IMR-90 (cell line): ENCODE measurements around the gene PRKAG2.

ENCODE experiments used
- CEBPB ChIP-seq: IDR thresholded peaks from 2 replicates; pipeline ENCODE4 v1.6.1; 2012; ENCODE audit warnings: low read depth, low read length, improper control_type of control experiment
- FOS ChIP-seq: fragments of 150-350 bp; IDR thresholded peaks from 2 replicates; pipeline ENCODE4 v1.6.1; 2016; ENCODE audit warnings: low read depth, low read length
- MAFK ChIP-seq: IDR thresholded peaks from 2 replicates; pipeline ENCODE4 v1.6.1; 2012; ENCODE audit warnings: low read depth, low read length, improper control_type of control experiment
- MXI1 ChIP-seq: IDR thresholded peaks from 2 replicates; pipeline ENCODE4 v1.6.1; 2012; ENCODE audit warnings: low read depth, mild to moderate bottlenecking, low read length, moderate library complexity, borderline replicate concordance
- NFE2L2 ChIP-seq: fragments of 150-350 bp; IDR thresholded peaks from 2 replicates; pipeline ENCODE4 v1.6.1; 2016; ENCODE audit warnings: low read depth, mild to moderate bottlenecking, low read length
- POLR2A ChIP-seq: IDR thresholded peaks from 2 replicates; pipeline ENCODE4 v1.6.1; 2012; ENCODE audit warnings: mild to moderate bottlenecking, low read depth, low read length
- RAD21 ChIP-seq: IDR thresholded peaks from 2 replicates; pipeline ENCODE4 v1.6.1; 2012; ENCODE audit warnings: low read length, improper control_type of control experiment
- RCOR1 ChIP-seq: IDR thresholded peaks from 2 replicates; pipeline ENCODE4 v1.6.1; 2012; ENCODE audit warnings: mild to moderate bottlenecking, low read length, improper control_type of control experiment; ENCODE audit not compliant: insufficient replicate concordance
- RFX5 ChIP-seq: IDR thresholded peaks from 2 replicates; pipeline ENCODE4 v1.8.0; 2012; ENCODE audit warnings: low read depth, mild to moderate bottlenecking, low read length, moderate library complexity
- SMC3 ChIP-seq: fragments of 150-350 bp; IDR thresholded peaks from 2 replicates; pipeline ENCODE4 v1.6.1; 2016; ENCODE audit warnings: low read depth, mild to moderate bottlenecking, antibody characterized with exemption, low read length, moderate library complexity
- TF ChIP-seq, protein P1 (sequence below): conservative IDR thresholded peaks from 2 replicates; pipeline ENCODE4 v1.5.1; 2012; ENCODE audit warnings: mild to moderate bottlenecking, low read depth, low read length, improper control_type of control experiment
- TF ChIP-seq, protein P2 (sequence below): fragments of 150-350 bp; IDR thresholded peaks from 2 replicates; pipeline ENCODE4 v1.6.1; 2016; ENCODE audit warnings: low read depth, mild to moderate bottlenecking, low read length, moderate library complexity, borderline replicate concordance
- TF ChIP-seq, protein P3 (sequence below): fragments of 150-350 bp; IDR thresholded peaks from 2 replicates; pipeline ENCODE4 v1.6.1; 2017; ENCODE audit warnings: mild to moderate bottlenecking, antibody characterized with exemption, low read length, low read depth

DNA sequence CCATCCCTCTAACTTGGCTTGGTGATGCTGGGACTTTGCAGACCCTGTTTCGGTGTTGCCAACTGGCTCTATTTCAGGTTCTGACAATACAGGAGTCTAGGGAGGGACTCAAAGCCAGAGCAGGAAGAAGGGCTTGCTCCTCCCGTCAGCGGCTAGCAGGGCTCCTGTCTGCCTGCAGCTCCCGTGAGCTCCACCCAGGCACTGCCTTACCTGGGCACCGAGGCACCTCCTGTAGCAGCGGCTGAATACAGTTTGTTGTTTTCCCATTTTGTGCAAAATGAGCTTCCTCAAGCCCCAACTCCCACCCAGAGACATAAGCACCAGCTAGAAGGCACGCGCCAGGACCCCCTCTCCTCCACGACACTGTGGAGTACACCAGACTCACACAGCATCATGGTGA, 287.9 kb downstream of the PRKAG2 start:
- TF ChIP-seq, protein P1, sequence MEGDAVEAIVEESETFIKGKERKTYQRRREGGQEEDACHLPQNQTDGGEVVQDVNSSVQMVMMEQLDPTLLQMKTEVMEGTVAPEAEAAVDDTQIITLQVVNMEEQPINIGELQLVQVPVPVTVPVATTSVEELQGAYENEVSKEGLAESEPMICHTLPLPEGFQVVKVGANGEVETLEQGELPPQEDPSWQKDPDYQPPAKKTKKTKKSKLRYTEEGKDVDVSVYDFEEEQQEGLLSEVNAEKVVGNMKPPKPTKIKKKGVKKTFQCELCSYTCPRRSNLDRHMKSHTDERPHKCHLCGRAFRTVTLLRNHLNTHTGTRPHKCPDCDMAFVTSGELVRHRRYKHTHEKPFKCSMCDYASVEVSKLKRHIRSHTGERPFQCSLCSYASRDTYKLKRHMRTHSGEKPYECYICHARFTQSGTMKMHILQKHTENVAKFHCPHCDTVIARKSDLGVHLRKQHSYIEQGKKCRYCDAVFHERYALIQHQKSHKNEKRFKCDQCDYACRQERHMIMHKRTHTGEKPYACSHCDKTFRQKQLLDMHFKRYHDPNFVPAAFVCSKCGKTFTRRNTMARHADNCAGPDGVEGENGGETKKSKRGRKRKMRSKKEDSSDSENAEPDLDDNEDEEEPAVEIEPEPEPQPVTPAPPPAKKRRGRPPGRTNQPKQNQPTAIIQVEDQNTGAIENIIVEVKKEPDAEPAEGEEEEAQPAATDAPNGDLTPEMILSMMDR, result no peak
- TF ChIP-seq POLR2A (no peak), CEBPB (no peak), MAFK (no peak), SMC3 (no peak), RCOR1 (no peak), MXI1 (no peak), RFX5 (no peak), NFE2L2 (no peak), RAD21 (no peak), FOS (no peak)
- TF ChIP-seq, protein P2, sequence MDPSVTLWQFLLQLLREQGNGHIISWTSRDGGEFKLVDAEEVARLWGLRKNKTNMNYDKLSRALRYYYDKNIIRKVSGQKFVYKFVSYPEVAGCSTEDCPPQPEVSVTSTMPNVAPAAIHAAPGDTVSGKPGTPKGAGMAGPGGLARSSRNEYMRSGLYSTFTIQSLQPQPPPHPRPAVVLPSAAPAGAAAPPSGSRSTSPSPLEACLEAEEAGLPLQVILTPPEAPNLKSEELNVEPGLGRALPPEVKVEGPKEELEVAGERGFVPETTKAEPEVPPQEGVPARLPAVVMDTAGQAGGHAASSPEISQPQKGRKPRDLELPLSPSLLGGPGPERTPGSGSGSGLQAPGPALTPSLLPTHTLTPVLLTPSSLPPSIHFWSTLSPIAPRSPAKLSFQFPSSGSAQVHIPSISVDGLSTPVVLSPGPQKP, result no peak
- TF ChIP-seq, protein P3, sequence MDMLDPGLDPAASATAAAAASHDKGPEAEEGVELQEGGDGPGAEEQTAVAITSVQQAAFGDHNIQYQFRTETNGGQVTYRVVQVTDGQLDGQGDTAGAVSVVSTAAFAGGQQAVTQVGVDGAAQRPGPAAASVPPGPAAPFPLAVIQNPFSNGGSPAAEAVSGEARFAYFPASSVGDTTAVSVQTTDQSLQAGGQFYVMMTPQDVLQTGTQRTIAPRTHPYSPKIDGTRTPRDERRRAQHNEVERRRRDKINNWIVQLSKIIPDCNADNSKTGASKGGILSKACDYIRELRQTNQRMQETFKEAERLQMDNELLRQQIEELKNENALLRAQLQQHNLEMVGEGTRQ, result no peak
